GM18526 (cell line): ENCODE results near the gene CHD9.

ENCODE experiments used
- POLR2A ChIP-seq: IDR thresholded peaks from 3 replicates; pipeline ENCODE4 v1.6.1; 2011; ENCODE audit not compliant: insufficient read length; ENCODE audit errors: extremely low read depth

The CHD9 gene

GRCh38 chr16:53094013-53094630, 39.3 kb downstream of the CHD9 start:
- TF ChIP-seq POLR2A: peak; percentile 34

DNA sequence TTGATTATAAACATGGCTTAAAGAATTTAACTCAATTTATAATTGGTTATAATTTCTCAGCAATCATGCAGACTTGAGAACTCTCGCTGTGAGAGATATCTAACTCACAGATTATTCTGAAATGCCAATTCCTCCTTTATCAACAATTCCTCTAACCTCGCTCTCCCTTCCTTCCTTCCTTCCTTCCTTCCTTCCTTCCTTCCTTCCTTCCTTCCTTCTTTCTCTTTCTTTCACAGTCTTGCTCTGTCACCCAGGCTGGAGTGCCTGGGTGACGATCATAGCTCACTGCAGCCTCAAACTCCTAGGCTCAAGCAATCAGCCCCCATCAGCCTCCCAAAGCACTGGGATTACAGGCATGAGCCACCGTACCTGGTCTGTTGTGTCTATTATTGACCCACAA, 42.4 kb downstream of the CHD9 start:
- no peak for TF ChIP-seq POLR2A

DNA sequence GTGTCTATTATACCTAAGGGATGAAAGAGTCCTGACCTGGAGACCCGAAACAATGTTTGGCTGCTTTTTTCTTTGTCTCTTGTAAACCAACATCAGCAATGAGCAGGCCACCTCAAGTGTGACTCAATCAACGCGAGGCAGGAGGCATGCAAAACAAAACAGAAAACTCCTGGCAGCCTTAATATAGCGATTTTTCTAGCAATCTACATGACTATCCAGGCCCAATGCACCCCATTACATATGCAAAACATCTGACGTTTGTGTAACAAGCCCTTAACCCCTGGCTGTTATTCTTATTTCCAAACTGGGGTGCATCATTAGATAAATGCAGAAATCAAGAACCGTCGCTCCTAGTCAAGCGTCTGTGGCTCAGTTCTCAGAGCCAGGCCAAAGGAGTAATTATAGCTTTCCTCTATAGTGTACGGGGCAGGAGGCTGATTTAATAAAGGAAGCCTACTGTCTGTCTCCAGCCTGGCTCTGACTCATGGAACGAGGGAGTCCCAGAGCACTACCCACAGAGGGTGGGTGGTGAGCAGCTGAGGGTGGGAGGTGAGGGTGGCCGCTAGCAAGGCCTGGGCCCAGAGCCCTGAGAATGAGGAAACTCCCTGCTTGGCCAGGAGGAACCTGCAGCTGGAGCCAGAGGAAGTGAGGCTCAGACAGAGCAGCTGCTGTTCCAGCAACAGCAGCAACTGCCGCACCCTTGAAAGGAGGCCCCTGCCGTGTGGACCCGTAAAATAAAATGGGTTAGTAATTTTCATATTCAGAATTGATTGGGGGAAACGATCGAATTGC, 43.9 kb downstream of the CHD9 start:
- TF ChIP-seq POLR2A: peak; percentile 44

- peak; percentile 43 for TF ChIP-seq POLR2A
Observed at GRCh38 chr16:53099318-53100130, 44.7 kb downstream of the CHD9 start.

DNA sequence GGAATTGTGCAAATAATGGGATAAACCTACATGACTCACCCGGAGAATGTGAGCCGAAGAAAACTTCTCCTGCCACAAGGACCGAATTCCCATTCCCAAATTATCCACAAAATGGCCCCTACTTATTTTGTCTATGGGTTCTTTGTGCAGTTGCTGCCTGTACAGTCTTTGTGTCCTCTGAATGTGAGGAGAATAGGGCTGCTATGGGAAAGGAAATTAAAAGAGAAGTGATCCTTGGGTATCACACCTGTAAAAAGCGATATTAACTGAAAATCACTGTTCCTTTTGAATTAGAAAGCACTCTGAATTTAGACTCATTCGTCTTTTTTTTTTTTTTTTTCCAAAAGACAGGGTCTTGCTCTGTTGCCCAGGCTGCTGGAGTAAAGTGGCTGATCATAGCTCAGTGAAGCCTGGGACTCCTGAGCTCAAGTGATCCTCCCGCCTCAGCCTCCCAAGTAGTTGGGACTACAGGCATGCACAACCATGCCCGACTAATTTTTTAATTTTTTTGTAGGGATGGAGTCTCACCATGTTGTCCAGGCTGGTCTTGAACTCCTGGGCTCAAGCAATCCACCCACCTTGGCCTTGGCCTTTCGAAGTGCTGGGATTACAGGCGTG, 45.4 kb downstream of the CHD9 start:
- TF ChIP-seq POLR2A: no peak

DNA sequence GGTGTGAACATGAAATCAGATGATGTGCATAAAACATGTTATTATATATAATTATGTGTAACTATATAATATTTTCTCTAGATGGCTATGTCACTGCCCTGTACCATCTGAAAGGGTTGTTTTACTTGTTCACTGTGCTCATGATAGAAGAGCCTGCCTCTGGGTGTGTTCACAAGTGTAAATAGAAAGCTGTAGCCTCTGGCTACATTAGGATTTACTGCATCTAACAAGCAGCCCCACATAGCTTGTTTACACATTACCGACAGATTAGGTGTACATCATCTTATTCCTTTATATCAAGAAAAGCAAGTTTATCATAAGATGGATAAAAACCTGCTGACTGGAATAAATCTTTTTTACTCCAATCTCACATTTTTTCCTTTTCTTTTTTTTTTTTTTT, 46.1 kb downstream of the CHD9 start:
- no peak for TF ChIP-seq POLR2A

DNA sequence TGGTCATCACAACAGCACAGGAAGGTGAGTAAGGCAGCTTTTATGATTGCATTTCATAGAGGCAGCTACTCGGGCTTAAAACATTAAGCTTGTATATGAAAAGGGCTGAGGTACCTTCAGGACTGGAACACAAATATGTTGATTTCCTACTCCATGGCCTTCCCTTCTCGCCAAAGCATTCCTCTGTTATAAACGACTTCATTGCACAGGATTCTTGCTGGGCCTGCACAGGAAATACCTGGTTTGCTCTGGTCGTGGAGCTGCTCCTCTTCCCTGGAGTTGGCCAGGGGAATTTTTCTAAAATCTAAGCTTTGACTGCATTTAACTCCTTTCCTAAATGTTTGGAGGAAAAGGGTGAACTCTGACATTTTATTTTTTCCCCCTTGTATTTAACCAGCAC, 49.0 kb downstream of the CHD9 start:
- no peak for TF ChIP-seq POLR2A

DNA sequence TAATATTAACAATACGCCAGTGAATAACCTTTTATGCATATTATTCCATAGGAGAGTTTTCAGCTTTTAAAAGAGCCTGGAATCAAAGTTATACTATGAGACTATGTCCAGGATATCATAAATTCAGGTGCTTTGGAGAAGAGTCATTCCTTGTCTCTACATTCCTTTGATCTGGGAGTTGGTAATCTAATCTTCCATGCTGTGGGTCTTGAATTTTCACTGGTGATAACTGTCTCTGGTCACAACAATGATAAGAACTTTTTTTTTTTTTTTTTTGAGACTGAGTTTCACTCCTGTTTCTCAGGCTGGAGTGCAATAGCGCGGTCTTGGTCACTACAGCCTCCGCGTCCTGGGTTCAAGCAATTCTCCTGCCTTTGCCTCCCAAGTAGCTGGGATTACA, 50.8 kb downstream of the CHD9 start:
- no peak for TF ChIP-seq POLR2A

- TF ChIP-seq POLR2A: no peak
Observed at GRCh38 chr16:53111078-53111791, 56.4 kb downstream of the CHD9 start.

GRCh38 chr16:53112015-53112414, 57.2 kb downstream of the CHD9 start:
- TF ChIP-seq POLR2A: no peak

GRCh38 chr16:53115047-53115446, 60.3 kb downstream of the CHD9 start:
- TF ChIP-seq POLR2A: no peak

- no peak for TF ChIP-seq POLR2A
Observed at GRCh38 chr16:53115773-53116172, 61.0 kb downstream of the CHD9 start.

DNA sequence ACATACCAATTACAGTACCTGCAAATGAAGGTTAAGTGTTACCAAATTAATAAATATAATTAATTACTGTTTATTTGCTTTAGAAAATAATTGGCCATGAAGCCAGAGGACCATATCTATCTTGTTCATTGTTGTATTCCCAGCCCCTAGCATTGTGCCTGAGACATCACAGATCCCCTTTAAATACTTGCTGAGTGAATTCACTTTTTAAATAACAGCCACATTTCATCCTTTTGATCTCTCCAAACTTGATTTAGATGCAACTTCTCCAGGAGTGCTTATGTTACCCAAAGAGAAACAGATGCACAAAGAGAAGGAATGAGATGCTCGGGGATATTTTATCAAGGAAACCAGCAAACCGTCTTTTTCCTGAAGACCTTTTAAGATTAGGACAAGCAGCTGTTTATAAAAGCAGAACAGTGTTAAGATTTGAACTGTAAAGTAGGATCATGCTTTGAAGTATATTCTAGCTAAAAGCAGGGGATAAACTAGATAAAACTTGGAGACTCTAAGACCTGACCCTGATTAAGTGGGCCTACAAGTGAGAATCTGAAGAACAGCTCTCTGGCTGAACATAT, 66.3 kb downstream of the CHD9 start:
- no peak for TF ChIP-seq POLR2A

DNA sequence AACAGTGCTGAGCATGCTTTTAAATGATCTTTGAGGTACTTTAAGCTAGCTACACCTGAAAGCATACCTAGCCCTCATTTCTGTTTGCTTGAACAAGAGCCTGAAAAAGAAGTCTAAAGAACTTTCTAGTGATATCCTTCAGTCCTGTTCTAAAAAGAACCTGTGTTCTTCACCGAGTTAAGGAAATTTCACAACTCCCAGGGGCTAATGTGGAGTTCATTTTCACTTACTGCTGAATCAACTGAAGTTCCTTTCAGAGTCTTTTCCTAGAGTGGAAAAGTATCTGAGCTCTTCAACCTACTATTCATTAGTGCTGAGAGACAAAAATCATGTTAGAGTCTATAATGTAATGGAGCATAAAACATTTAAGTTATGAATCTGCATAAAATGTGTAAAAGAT, 66.9 kb downstream of the CHD9 start:
- no peak for TF ChIP-seq POLR2A

DNA sequence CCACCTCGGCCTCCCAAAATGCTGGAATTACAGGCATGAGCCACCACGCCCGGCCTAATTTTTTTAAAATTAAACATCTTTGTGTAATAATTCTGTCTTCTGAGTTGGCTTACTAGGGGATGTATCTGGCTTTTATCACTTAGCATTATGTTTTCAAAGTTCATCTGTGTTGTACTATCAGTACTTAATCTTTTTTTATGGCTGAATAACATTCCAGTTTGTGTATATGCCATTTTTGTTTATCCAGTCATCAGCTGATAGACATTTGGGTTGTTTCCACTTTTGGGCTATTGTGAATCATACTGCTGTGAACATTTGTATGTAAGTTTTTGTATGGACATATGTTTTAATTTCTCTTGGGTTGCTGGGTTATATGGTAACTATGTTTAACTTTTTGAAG, 69.0 kb downstream of the CHD9 start:
- no peak for TF ChIP-seq POLR2A

DNA sequence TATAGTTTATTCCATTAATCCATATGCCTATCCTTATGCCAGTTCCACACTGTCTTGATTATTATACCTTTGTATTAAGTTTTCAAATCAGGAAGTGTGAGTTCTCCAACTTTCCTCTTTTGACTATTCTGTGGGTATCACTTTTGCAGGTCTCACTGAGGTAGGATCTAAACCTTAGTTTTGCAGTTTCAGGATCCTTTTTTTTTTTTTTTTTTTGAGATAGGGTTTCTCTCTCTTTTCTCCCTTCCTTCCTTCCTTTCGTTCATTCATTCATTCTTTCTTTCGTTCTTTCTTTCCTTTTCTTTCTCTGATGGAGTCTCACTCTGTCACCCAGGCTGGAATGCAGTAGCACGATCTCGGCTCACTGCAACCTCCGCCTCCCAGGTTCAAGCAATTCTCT, 71.6 kb downstream of the CHD9 start:
- no peak for TF ChIP-seq POLR2A
